Caco-2 (cell line): Measurements from ENCODE around the gene TRPM2. TPM values are rescaled to one million over a fixed set of nuclear protein-coding genes. Genes with fewer than 3 reads are reported as not detected.
A peak's percentile ranks its signal among the peaks of the same experiment; 100 is the strongest.

ENCODE experiments used
- BruUV-seq: library from RNA; stranded (reverse); fragments of 400-500 nt; replicated peaks from 2 replicates; lab custom pipeline; 2021; lab: Mats Ljungman, UMichigan
- CTCF ChIA-PET: fragments of 300-600 bp; sonication (Branson Sonifier 250); formaldehyde crosslinking; loops from one replicate; lab custom pipeline; 2022; ENCODE audit warnings: antibody characterized with exemption; lab: Charles Lee
- POLR2A ChIA-PET: fragments of 300-600 bp; sonication (Branson Sonifier 250); formaldehyde crosslinking; loops from one replicate; lab custom pipeline; 2022; ENCODE audit warnings: antibody characterized with exemption; lab: Charles Lee
- DNase-seq, 2 experiments: peaks; one replicate each; pipeline versions ENCODE4 v3.0.0 to v3.0.0-alpha.2; 2020 to 2022
- H3K27me3 ChIP-seq: replicated peaks from 2 replicates; pipeline ENCODE4 v1.6.0; 2011; ENCODE audit warnings: low read length; ENCODE audit not compliant: control insufficient read depth, insufficient read depth
- H3K36me3 ChIP-seq: 2 replicates; pipeline ENCODE4 v1.5.1; 2011; ENCODE audit warnings: low read length; ENCODE audit not compliant: control insufficient read depth, insufficient read depth
- H3K4me1 ChIP-seq: fragments of 250-450 bp; sonication (Bioruptor Pico); 2 replicates; pipeline ENCODE4 v1.5.1; 2020; ENCODE audit warnings: mild to moderate bottlenecking
- H3K4me3 ChIP-seq: 2 replicates; pipeline ENCODE4 v1.5.1; 2011; ENCODE audit warnings: low read depth, mild to moderate bottlenecking, control low read depth, low read length
- H3K9me3 ChIP-seq: fragments of 250-450 bp; sonication (Bioruptor Pico); 2 replicates; pipeline ENCODE4 v1.5.1; 2020; ENCODE audit warnings: mild to moderate bottlenecking, moderate library complexity
- H3K27ac Mint-ChIP-seq: one replicate; pipeline ENCODE4 v1.8.0; 2022; ENCODE audit warnings: mixed read lengths; ENCODE audit not compliant: unreplicated experiment
- H3K27me3 Mint-ChIP-seq: one replicate; pipeline ENCODE4 v1.8.0; 2022; ENCODE audit warnings: mixed read lengths; ENCODE audit not compliant: insufficient read depth, unreplicated experiment
- H3K36me3 Mint-ChIP-seq: one replicate; pipeline ENCODE4 v1.8.0; 2022; ENCODE audit warnings: mild to moderate bottlenecking, mixed read lengths; ENCODE audit not compliant: insufficient read depth, unreplicated experiment
- H3K4me1 Mint-ChIP-seq: one replicate; pipeline ENCODE4 v1.8.0; 2022; ENCODE audit warnings: low read depth, mixed read lengths; ENCODE audit not compliant: unreplicated experiment
- H3K4me3 Mint-ChIP-seq: one replicate; pipeline ENCODE4 v1.8.0; 2022; ENCODE audit warnings: mild to moderate bottlenecking, moderate library complexity, mixed read lengths; ENCODE audit not compliant: unreplicated experiment
- H3K9me3 Mint-ChIP-seq: one replicate; pipeline ENCODE4 v1.8.0; 2022; ENCODE audit warnings: mixed read lengths; ENCODE audit not compliant: unreplicated experiment
- CTCF ChIP-seq, 2 experiments: fragments of 200-600 bp in 1 of 2; IDR thresholded peaks; 1 replicate in 1 of 2; 2 replicates in 1 of 2; pipeline versions ENCODE4 v1.5.1 to v1.8.0; 2011 to 2022; ENCODE audit warnings: antibody characterized with exemption in 1 of 2, control low read depth in 1 of 2, inconsistent platforms in 1 of 2, low read depth in 1 of 2, low read length in 1 of 2, mild to moderate bottlenecking in 1 of 2, moderate library complexity in 1 of 2; ENCODE audit not compliant: insufficient read depth in 1 of 2, severe bottlenecking in 1 of 2, unreplicated experiment in 1 of 2
- intact Hi-C: fragments of 100-400 bp; cut with micrococcal nuclease; formaldehyde crosslinking; loops from one replicate; pipeline ENCODE4 v1.10.0; 2022; ENCODE audit not compliant: unreplicated experiment
- total RNA-seq: library from RNA; stranded (reverse); gene quantifications from 2 replicates; pipeline ENCODE4 v1.2.3, GENCODE V29; 2022

TRPM2 gene
- total RNA-seq, 1 experiment from 2014 or later, result 0.20 TPM

DNA sequence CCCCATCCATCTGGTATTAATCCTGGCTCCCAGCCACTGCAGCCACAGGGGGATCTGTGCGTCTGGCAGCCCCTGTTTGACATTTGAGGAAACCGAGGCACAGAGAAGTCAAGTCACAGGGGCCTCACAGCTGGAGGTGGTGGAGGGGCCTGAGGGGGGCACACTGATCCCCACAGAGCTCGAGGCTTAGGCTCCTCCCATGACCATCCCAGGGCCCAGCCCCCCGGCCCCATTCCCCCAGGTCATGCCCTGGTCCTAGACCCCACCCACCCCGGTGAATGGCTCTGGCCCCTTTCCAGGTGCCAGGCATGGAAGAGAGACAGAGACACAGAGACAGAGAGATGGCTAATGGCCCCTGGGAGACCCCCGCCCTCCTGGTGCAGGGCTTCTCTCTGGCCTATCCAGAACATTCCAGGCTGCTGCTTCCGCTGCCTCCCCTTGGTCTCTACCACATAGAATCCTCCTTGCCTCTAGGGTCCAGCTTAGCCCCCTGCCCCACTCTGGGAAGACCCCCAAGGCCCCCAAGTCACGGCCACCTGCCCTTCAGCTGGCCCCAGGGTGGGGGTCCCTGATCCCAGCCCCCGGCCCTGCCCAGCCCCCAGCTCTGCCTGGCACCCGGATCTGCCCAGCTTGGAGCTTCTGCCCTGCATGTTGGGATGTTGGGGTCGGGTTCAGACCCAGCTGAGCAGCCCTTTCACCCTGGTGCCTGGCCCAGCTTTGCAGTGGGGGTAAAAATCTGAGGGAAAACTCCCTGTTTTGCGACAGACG, 72.7 kb downstream of the TRPM2 start:
- no peak for TF ChIP-seq CTCF (IDR thresholded peaks at IDR 0.05; ENCODE audit: insufficient read depth in 1 of 2, low read depth in 1 of 2, low read length in 1 of 2, severe bottlenecking in 1 of 2, unreplicated experiment in 1 of 2)
- POLR2A ChIA-PET, result no interaction called here
- H3K4me1 Mint-ChIP-seq, result no peaks in the 10 kb centered on the region
- H3K9me3 Mint-ChIP-seq, result peaks cover 18% of the 10 kb centered on the region
- no TSS peak for BruUV-seq
- Histone ChIP-seq H3K4me1 (no peaks in the 10 kb centered on the region), H3K9me3 (peaks cover 10% of the 10 kb centered on the region), H3K27me3 (no peaks in the 10 kb centered on the region), H3K4me3 (no peak overlapping the region), H3K36me3 (no peaks in the 10 kb centered on the region)
- no peak overlapping the region for H3K27ac Mint-ChIP-seq
- CTCF ChIA-PET, result no interaction called here
- H3K4me3 Mint-ChIP-seq, result no peak overlapping the region
- no peaks in the 10 kb centered on the region for H3K27me3 Mint-ChIP-seq
- no peak for DNase-seq
- intact Hi-C loops, result no loop called here
- H3K36me3 Mint-ChIP-seq, result peaks cover 4% of the 10 kb centered on the region

- Histone ChIP-seq H3K27me3 (no peaks in the 10 kb centered on the region), H3K4me1 (no peaks in the 10 kb centered on the region), H3K4me3 (no peak overlapping the region), H3K36me3 (no peaks in the 10 kb centered on the region), H3K9me3 (peaks cover 10% of the 10 kb centered on the region)
- CTCF ChIA-PET, result no interaction called here
- no peaks in the 10 kb centered on the region for H3K4me1 Mint-ChIP-seq
- TF ChIP-seq CTCF (IDR thresholded peaks at IDR 0.05; ENCODE audit: insufficient read depth in 1 of 2, low read depth in 1 of 2, low read length in 1 of 2, severe bottlenecking in 1 of 2, unreplicated experiment in 1 of 2), result no peak
- H3K36me3 Mint-ChIP-seq, result peaks cover 4% of the 10 kb centered on the region
- peaks cover 21% of the 10 kb centered on the region for H3K9me3 Mint-ChIP-seq
- H3K4me3 Mint-ChIP-seq, result no peak overlapping the region
- intact Hi-C loops, result no loop called here
- H3K27ac Mint-ChIP-seq, result no peak overlapping the region
- peak in 1 of 2 experiments; percentile 29 for DNase-seq
- no peaks in the 10 kb centered on the region for H3K27me3 Mint-ChIP-seq
- BruUV-seq, result no TSS peak
- POLR2A ChIA-PET, result no interaction called here
These were observed 73.3 kb downstream of the TRPM2 start for GRCh38 chr21:44426663-44427191.

DNA sequence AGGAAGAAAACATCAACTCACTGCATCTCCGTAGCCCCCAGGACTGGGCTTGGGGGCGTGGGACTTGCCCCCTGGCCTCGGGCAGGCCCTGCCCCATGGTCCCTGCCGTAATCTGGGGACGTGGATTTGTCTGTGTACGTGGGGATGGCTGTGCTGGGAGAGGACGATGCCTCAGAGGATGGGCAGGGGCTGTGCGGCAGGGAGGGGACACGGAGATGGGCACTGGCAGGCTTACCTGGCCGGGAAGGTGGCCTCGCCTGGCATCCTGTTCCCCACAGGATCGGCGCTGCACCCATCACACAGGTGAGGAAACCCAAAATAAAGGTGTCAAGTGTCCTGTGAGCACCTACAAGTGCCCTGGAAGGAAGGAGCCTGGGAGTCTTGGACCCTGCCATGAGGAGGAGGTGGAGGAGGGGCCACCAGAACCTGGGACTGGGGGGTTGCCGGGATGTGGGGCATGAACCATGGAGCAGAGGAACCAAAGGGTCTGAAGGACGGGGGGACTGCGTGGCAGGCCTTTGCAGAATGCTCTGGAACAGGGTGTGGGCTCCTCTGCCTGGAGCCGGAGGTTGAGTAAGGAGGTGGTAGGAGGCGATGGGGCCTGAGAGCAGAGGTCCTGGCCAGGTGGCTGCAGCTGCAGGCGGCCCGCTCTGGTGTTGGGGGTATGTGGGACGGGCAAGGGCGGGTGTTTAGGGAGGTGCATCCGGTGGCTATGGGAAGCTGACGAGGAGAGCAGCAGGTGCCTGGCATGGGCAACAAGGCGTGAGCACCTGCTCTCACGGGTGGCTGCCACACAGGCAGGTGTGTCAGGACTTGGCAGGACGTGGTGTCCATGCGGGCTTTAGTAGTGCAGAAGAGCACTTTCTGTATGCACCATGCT, 74.1 kb downstream of the TRPM2 start:
- BruUV-seq, result no TSS peak
- ChIA-PET POLR2A (no interaction called here), CTCF (no interaction called here)
- H3K36me3 ChIP-seq, result no peaks in the 10 kb centered on the region
- TF ChIP-seq CTCF (IDR thresholded peaks at IDR 0.05; ENCODE audit: insufficient read depth in 1 of 2, low read depth in 1 of 2, low read length in 1 of 2, severe bottlenecking in 1 of 2, unreplicated experiment in 1 of 2), result no peak
- peak in 1 of 2 experiments; percentile 26 for DNase-seq
- no peak overlapping the region for H3K4me3 Mint-ChIP-seq
- no peak overlapping the region for H3K4me3 ChIP-seq
- H3K27me3 Mint-ChIP-seq, result no peaks in the 10 kb centered on the region
- H3K27ac Mint-ChIP-seq, result no peak overlapping the region
- H3K27me3 ChIP-seq, result no peaks in the 10 kb centered on the region
- H3K36me3 Mint-ChIP-seq, result peaks cover 4% of the 10 kb centered on the region
- no peaks in the 10 kb centered on the region for H3K4me1 ChIP-seq
- peaks cover 21% of the 10 kb centered on the region for H3K9me3 Mint-ChIP-seq
- no peaks in the 10 kb centered on the region for H3K4me1 Mint-ChIP-seq
- H3K9me3 ChIP-seq, result peaks cover 10% of the 10 kb centered on the region
- intact Hi-C loops, result no loop called here
